Stimulated activated naive CD8-positive, alpha-beta T cell treated with anti-CD3 and anti-CD28 coated beads, Interleukin-15, Interleukin-2, amounts not matched to agents 100 U/mL and 50 U/mL, for 24 hours (primary cell): ENCODE measurements around the gene BCAT1.
A peak's percentile ranks its signal among the peaks of the same experiment; 100 is the strongest.

Source experiments
- ATAC-seq: fragments of 150-1000 bp; cut with Tn5 transposase; one replicate; pipeline ENCODE4 v1.10.0; 2021
- DNase-seq: peaks from one replicate; pipeline ENCODE4 v3.0.0; 2021

BCAT1 gene

GRCh38 chr12:24948757-24949722 is at the start of gene BCAT1:
TSS of gene BCAT1 (minus strand) at chr12:24949101. CDS start at chr12:24948932, 169 bp downstream.
- ATAC-seq = peak; percentile 53

GRCh38 chr12:24997970-24998582 is 49.2 kb upstream of the BCAT1 start:
- DNase-seq (no peak), ATAC-seq (peak; percentile 71)

More at GRCh38 chr12:24948757-24949722, at the start of gene BCAT1:
- peak; percentile 75 for DNase-seq

GRCh38 chr12:24997496-24997895 is 48.6 kb upstream of the BCAT1 start:
- ATAC-seq (no peak), DNase-seq (no peak)

- DNase-seq (no peak), ATAC-seq (no peak)
Measured at GRCh38 chr12:24996820-24997219, 47.9 kb upstream of the BCAT1 start.

GRCh38 chr12:24996102-24996797 is 47.3 kb upstream of the BCAT1 start:
- ATAC-seq = no peak
- DNase-seq = no peak

GRCh38 chr12:24993793-24994192 is 44.9 kb upstream of the BCAT1 start:
- DNase-seq (no peak), ATAC-seq (no peak)

- DNase-seq (no peak), ATAC-seq (peak; percentile 77)
Measured at GRCh38 chr12:24991209-24992049, 42.5 kb upstream of the BCAT1 start.

GRCh38 chr12:24989216-24989615 is 40.3 kb upstream of the BCAT1 start:
- no peak for ATAC-seq
- DNase-seq = no peak

GRCh38 chr12:24982250-24982649 is 33.3 kb upstream of the BCAT1 start:
- ATAC-seq (no peak), DNase-seq (no peak)

GRCh38 chr12:24979976-24980730 is 31.3 kb upstream of the BCAT1 start:
- ATAC-seq = no peak
- DNase-seq = no peak

- DNase-seq (no peak), ATAC-seq (no peak)
Measured at GRCh38 chr12:24979329-24979728, 30.4 kb upstream of the BCAT1 start.

GRCh38 chr12:24977711-24978110 is 28.8 kb upstream of the BCAT1 start:
- ATAC-seq = no peak
- no peak for DNase-seq

GRCh38 chr12:24977060-24977459 is 28.2 kb upstream of the BCAT1 start:
- DNase-seq (no peak), ATAC-seq (no peak)

GRCh38 chr12:24975425-24975824 is 26.5 kb upstream of the BCAT1 start:
- DNase-seq (no peak), ATAC-seq (no peak)

GRCh38 chr12:24974216-24974615 is 25.3 kb upstream of the BCAT1 start:
- no peak for ATAC-seq
- DNase-seq = no peak

GRCh38 chr12:24972078-24972477 is 23.2 kb upstream of the BCAT1 start:
- ATAC-seq (no peak), DNase-seq (no peak)

- DNase-seq (no peak), ATAC-seq (no peak)
Measured at GRCh38 chr12:24970177-24970576, 21.3 kb upstream of the BCAT1 start.

GRCh38 chr12:24966951-24967564 is 18.2 kb upstream of the BCAT1 start:
- no peak for DNase-seq

GRCh38 chr12:24964342-24964741 is 15.4 kb upstream of the BCAT1 start:
- ATAC-seq (no peak), DNase-seq (no peak)

More at GRCh38 chr12:24966951-24967564, 18.2 kb upstream of the BCAT1 start:
- ATAC-seq = peak; percentile 28

- DNase-seq (peak; percentile 63), ATAC-seq (peak; percentile 88)
Measured at GRCh38 chr12:24960222-24960855, 11.4 kb upstream of the BCAT1 start.
